IgD-negative memory B cell (primary cell): ENCODE measurements around the gene IL23A. TPM values are rescaled to one million over a fixed set of nuclear protein-coding genes. Genes with fewer than 3 reads are reported as not detected.
A peak's percentile ranks its signal among the peaks of the same experiment; 100 is the strongest.

Experiments used
- H3K27ac Mint-ChIP-seq, 3 donors: one replicate each; pipeline ENCODE4 v1.8.0; 2020 to 2022; ENCODE audit warnings: mild to moderate bottlenecking in 3 of 3, mixed read lengths in 3 of 3, moderate library complexity in 1 of 3
- H3K27me3 Mint-ChIP-seq: one replicate; pipeline ENCODE4 v1.8.0; 2021; ENCODE audit warnings: mixed read lengths
- H3K36me3 Mint-ChIP-seq: one replicate; pipeline ENCODE4 v1.8.0; 2020; ENCODE audit warnings: mild to moderate bottlenecking, mixed read lengths
- H3K4me1 Mint-ChIP-seq, 3 donors: one replicate each; pipeline ENCODE4 v1.8.0; 2020 to 2022; ENCODE audit warnings: mixed read lengths in 3 of 3, mild to moderate bottlenecking in 1 of 3
- H3K4me3 Mint-ChIP-seq, 4 donors: one replicate each; pipeline ENCODE4 v1.8.0; 2020 to 2022; ENCODE audit warnings: mild to moderate bottlenecking in 4 of 4, mixed read lengths in 4 of 4, moderate library complexity in 3 of 4
- H3K9me3 Mint-ChIP-seq, 3 donors: one replicate each; pipeline ENCODE4 v1.8.0; 2020 to 2021; ENCODE audit warnings: mixed read lengths in 3 of 3, mild to moderate bottlenecking in 1 of 3
- polyA plus RNA-seq: library from polyadenylated mRNA; unstranded; fragments of 300-500 nt; fragmentation: Illumina TruSeq; gene quantifications from one replicate; pipeline ENCODE4 v1.2.3, GENCODE V29; 2021

The IL23A gene
- 12.4 TPM for polyA plus RNA-seq

- peak within 1 kb of the TSS; percentile 87 to 98 (median 90) for H3K4me3 Mint-ChIP-seq
- peaks cover 2% of the 10 kb centered on the region for H3K27me3 Mint-ChIP-seq
- peak within 1 kb of the TSS; percentile 85 to 98 (median 91) for H3K27ac Mint-ChIP-seq
- no peaks in the 10 kb centered on the region for H3K9me3 Mint-ChIP-seq
- H3K4me1 Mint-ChIP-seq: peaks cover 30 to 39% (median 35%) of the 10 kb centered on the region in 3 donors
- H3K36me3 Mint-ChIP-seq: peaks cover 3% of the 10 kb centered on the region
Measured at GRCh38 chr12:56338308-56339157, at the start of gene IL23A. Gene IL23A, plus strand, starts transcription at chr12:56338884. Its CDS starts 161 bp downstream, at chr12:56339045.

- no peak overlapping the region for H3K27ac Mint-ChIP-seq
- H3K36me3 Mint-ChIP-seq: peaks cover 2% of the 10 kb centered on the region
- no peaks in the 10 kb centered on the region for H3K9me3 Mint-ChIP-seq
- H3K4me3 Mint-ChIP-seq: no peak overlapping the region
- H3K27me3 Mint-ChIP-seq: no peaks in the 10 kb centered on the region
- peaks cover 25 to 34% (median 28%) of the 10 kb centered on the region in 3 donors for H3K4me1 Mint-ChIP-seq
Measured at GRCh38 chr12:56293795-56294194, 44.9 kb upstream of the IL23A start.

DNA sequence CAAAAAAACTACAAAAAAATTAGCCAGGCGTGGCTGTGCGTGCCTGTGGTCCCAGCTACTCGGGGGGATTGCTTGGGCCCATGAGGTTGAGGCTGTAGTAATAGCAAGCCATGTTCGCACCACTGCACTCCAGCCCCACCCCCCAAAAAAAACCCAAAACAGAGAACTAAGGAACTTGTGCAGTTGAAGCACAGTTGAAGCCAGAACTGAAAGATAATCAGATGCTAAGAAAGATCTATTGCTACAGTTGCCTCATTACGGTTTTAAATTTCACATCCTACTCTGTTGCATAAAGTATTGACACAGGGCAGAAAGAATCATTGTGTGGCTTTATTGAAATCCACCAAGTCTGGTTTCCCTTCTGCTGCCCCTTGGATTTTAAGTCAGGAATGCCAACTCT is 42.4 kb upstream of the IL23A start:
- Mint-ChIP-seq H3K36me3 (peaks cover 2% of the 10 kb centered on the region), H3K4me1 (peaks cover 34 to 45% (median 41%) of the 10 kb centered on the region in 3 donors), H3K9me3 (no peaks in the 10 kb centered on the region), H3K27ac (peak overlapping the region in 2 of 3 donors; percentile 51 to 67), H3K27me3 (no peaks in the 10 kb centered on the region), H3K4me3 (peak overlapping the region in 3 of 4 donors; percentile 16 to 66 (median 44))

GRCh38 chr12:56297400-56297799 is 41.3 kb upstream of the IL23A start:
- H3K36me3 Mint-ChIP-seq: peaks cover 2% of the 10 kb centered on the region

GRCh38 chr12:56298828-56299227 is 39.9 kb upstream of the IL23A start:
- H3K27ac Mint-ChIP-seq: peak overlapping the region; percentile 90 to 99 (median 98)
- peaks cover 2% of the 10 kb centered on the region for H3K36me3 Mint-ChIP-seq
- H3K27me3 Mint-ChIP-seq: no peaks in the 10 kb centered on the region
- peak overlapping the region; percentile 89 to 98 (median 97) for H3K4me3 Mint-ChIP-seq
- peaks cover 38 to 51% (median 50%) of the 10 kb centered on the region in 3 donors for H3K4me1 Mint-ChIP-seq
- H3K9me3 Mint-ChIP-seq: no peaks in the 10 kb centered on the region

More at GRCh38 chr12:56297400-56297799, 41.3 kb upstream of the IL23A start:
- no peaks in the 10 kb centered on the region for H3K9me3 Mint-ChIP-seq
- H3K27ac Mint-ChIP-seq: peak overlapping the region in 1 of 3 donors; percentile 51
- H3K4me1 Mint-ChIP-seq: peaks cover 39 to 52% (median 51%) of the 10 kb centered on the region in 3 donors
- H3K27me3 Mint-ChIP-seq: no peaks in the 10 kb centered on the region
- peak overlapping the region in 3 of 4 donors; percentile 49 to 78 (median 62) for H3K4me3 Mint-ChIP-seq

DNA sequence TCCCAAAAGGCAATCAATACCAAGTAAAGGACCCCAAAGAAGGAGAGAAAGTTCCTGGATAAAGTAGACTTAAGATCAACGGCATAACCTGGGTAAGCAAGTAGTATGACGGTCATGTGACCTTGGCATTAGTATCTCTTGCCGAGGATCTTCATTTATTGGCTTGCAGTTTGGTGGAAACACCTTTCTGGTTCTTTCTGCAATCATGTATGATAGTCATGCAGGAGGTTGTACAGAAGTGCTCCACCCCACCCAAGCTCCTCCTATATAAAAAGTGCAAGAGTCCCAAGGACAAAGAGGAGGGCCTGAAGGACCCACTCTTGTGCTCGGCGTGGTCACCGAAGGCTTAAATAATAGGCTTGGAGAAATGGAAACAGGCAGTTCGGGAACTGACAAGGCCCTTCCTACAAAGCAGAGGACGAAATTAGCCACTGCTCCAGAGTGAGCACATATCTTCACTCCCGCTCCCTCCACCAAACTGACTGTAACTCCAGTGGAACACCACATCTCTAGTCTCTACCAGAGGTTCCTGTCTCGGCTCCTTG is 39.3 kb upstream of the IL23A start:
- peak overlapping the region; percentile 90 to 99 (median 98) for H3K27ac Mint-ChIP-seq
- peaks cover 38 to 50% (median 49%) of the 10 kb centered on the region in 3 donors for H3K4me1 Mint-ChIP-seq
- H3K4me3 Mint-ChIP-seq: peak overlapping the region; percentile 89 to 98 (median 97)
- no peaks in the 10 kb centered on the region for H3K9me3 Mint-ChIP-seq
- H3K36me3 Mint-ChIP-seq: peaks cover 2% of the 10 kb centered on the region
- no peaks in the 10 kb centered on the region for H3K27me3 Mint-ChIP-seq

DNA sequence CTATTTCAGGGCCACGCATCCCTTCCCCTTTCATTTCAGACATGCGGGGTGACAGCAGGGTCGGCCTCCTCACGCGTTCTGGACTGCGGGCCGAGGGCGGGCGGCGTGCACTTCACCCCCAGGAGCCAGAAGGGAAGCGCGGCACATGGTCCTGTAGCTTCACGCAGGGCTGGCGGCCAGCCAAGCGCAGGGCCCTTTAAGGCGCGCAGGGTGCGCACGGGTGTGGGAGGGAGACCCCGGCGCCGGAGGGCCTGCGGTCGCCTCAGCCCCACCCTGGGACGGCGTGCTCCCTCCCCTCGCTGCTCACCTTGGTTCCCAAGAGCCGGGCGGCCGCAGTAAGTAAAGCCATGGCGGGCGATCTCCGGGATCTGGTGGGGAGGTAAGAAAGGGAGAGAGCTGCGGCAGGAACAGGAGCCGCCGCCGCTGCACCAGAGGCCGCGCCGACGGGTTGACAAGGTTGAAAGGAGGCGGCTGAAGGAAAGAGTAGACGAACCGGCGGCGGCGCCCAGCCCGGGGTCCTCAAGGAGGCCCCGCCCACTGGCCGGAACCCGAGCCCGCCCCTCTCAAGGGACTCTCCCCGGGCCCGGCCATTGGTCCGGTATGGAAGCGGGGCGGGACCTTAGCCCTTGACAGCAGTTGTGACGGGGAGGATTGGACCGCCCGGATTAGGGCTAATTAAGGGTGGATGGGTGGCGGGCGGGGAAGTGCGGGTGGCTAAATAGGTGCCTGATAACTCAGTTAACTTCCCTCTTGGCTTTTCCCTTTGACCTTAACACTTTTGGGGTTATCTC is 38.6 kb upstream of the IL23A start, which contains the start of gene CS:
Gene CS, minus strand, starts transcription at position 478 of the 791 bp plus-strand sequence. Its CDS starts 129 bp downstream, at position 349.
- no peaks in the 10 kb centered on the region for H3K27me3 Mint-ChIP-seq
- no peaks in the 10 kb centered on the region for H3K36me3 Mint-ChIP-seq
- peak within 1 kb of the TSS; percentile 89 to 98 (median 97) for H3K4me3 Mint-ChIP-seq
- no peaks in the 10 kb centered on the region for H3K9me3 Mint-ChIP-seq
- peaks cover 38 to 50% (median 49%) of the 10 kb centered on the region in 3 donors for H3K4me1 Mint-ChIP-seq
- H3K27ac Mint-ChIP-seq: peak within 1 kb of the TSS; percentile 90 to 99 (median 98)

DNA sequence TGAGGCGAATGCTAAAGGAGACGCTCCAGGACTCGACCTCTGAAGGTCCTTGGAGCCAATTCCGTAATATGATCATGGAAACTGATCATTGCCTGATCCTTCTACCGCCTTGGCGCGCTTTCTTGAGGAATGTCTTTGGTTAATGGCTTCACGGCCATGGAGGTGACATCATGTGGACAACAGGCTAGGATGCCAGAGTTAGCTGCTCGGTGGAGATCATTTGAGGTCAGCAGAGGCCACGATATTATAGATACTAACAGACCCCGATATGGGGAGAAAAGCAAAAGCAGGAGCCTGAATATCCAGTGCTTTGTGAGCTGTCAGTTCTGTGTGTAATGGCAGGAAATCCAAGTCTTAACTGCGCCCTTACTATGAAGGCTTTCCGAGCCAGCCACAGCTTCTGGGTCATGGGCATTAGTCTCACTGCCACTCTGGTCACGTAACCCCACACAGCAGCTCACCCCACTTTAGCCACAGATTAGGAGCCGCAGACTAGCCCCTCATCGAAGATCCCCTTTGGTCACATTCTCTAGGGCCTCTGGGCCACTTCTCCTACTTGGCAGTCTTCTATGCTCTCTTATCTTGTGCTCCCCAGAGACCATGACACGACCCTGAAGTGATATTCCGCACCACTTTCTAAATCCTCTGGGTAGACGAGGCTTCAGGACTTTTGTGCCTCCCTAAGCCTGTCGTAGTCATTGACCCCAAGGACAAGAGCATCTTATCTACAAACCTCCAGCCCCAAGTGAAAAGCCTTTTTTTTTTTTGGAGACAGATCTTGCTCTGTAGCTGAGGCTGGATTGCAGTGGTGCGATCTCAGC is 37.8 kb upstream of the IL23A start:
- Mint-ChIP-seq H3K27ac (peak overlapping the region; percentile 90 to 99 (median 98)), H3K4me3 (peak overlapping the region; percentile 89 to 98 (median 97)), H3K27me3 (no peaks in the 10 kb centered on the region), H3K9me3 (no peaks in the 10 kb centered on the region), H3K36me3 (no peaks in the 10 kb centered on the region), H3K4me1 (peaks cover 38 to 50% (median 49%) of the 10 kb centered on the region in 3 donors)

- Mint-ChIP-seq H3K27me3 (no peaks in the 10 kb centered on the region), H3K36me3 (no peaks in the 10 kb centered on the region), H3K9me3 (no peaks in the 10 kb centered on the region), H3K4me3 (no peak overlapping the region), H3K4me1 (peaks cover 14 to 27% (median 21%) of the 10 kb centered on the region in 3 donors), H3K27ac (peak overlapping the region in 2 of 3 donors; percentile 53 to 59)
Measured at GRCh38 chr12:56304276-56304675, 34.4 kb upstream of the IL23A start.

- peaks cover 13 to 21% (median 19%) of the 10 kb centered on the region in 3 donors for H3K4me1 Mint-ChIP-seq
- H3K4me3 Mint-ChIP-seq: no peak overlapping the region
- H3K27me3 Mint-ChIP-seq: no peaks in the 10 kb centered on the region
- H3K27ac Mint-ChIP-seq: peak overlapping the region in 1 of 3 donors; percentile 23
- no peaks in the 10 kb centered on the region for H3K9me3 Mint-ChIP-seq
- no peaks in the 10 kb centered on the region for H3K36me3 Mint-ChIP-seq
Measured at GRCh38 chr12:56304872-56305590, 33.7 kb upstream of the IL23A start.

DNA sequence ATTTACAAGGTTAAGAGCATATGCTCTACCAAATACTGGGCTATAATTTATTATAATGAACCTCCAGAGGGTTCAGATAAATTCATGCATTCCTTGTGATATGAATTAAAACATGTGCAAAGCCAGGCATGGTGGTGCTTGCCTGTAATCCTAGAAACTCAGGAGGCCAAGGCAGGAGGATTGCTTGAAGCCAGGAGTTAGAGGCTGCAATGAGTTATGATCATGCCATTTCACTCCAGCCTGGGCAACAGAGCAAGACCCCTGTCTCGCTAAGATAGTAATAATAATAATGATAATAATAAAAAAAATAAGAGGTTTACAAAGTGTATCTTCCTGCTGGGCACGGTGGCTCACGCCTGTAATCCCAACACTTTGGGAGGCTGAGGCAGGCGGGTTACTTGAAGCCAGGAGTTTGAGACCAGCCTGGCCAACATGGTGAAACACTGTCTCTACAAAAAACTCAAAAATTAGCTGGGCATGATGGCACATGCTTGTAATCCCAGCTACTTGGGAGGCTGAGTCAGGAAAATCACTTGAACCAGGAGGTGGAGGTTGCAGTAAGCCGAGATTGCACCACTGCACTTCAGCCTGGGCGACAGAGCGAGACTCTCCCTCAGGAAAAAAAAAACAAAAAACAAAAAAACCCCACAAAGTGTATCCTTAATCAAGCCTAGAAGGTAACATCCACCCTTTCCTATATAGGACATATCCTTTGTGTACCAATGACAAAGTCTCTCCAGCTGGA is 31.3 kb upstream of the IL23A start:
- Mint-ChIP-seq H3K27ac (no peak overlapping the region), H3K36me3 (no peaks in the 10 kb centered on the region), H3K4me3 (no peak overlapping the region), H3K4me1 (peaks cover 1 to 4% (median 3%) of the 10 kb centered on the region in 3 donors), H3K27me3 (no peaks in the 10 kb centered on the region), H3K9me3 (no peaks in the 10 kb centered on the region)

- H3K4me3 Mint-ChIP-seq: no peak overlapping the region
- H3K9me3 Mint-ChIP-seq: no peaks in the 10 kb centered on the region
- no peaks in the 10 kb centered on the region for H3K36me3 Mint-ChIP-seq
- peak overlapping the region in 1 of 3 donors; percentile 13 for H3K27ac Mint-ChIP-seq
- H3K27me3 Mint-ChIP-seq: no peaks in the 10 kb centered on the region
- H3K4me1 Mint-ChIP-seq: peaks cover 0 to 2% (median 0%) of the 10 kb centered on the region in 3 donors
Measured at GRCh38 chr12:56308714-56309113, 30.0 kb upstream of the IL23A start.

DNA sequence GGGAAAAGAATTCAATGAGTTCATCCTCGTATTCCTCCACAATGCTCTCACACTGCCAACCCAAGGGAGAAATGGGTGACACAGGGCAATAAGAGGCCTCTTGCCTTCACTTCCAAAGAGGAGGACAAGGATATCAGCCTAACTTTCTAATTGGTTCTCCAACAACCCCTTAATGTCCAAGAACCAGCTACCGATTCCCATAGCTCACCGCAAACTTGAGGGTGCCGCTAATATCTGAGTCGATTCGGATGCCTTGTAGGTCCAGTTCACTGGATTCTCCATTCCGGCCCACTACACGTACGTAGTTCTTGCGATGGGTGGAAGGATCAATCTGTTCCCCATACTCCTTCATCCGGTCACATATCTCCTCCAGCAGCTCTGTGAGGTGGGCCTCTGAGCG is 27.7 kb upstream of the IL23A start:
- Mint-ChIP-seq H3K27me3 (no peaks in the 10 kb centered on the region), H3K4me3 (no peak overlapping the region), H3K36me3 (no peaks in the 10 kb centered on the region), H3K27ac (peak overlapping the region in 1 of 3 donors; percentile 53), H3K9me3 (no peaks in the 10 kb centered on the region), H3K4me1 (peaks cover 1 to 6% (median 4%) of the 10 kb centered on the region in 3 donors)
